HepG2 (cell line): ENCODE data around the gene ACSF3. TPM values are rescaled to one million over a fixed set of nuclear protein-coding genes. Genes with fewer than 3 reads are reported as not detected.

Experiments
- BRCA1 ChIP-seq: sonication (generic); formaldehyde crosslinking; IDR thresholded peaks from 2 replicates; pipeline ENCODE4 v1.4.0; 2020; ENCODE audit warnings: missing genetic modification reagents
- CC2D1A ChIP-seq: sonication (generic); formaldehyde crosslinking; IDR thresholded peaks from 2 replicates; pipeline ENCODE4 v1.8.1; 2023; ENCODE audit warnings: mild to moderate bottlenecking, missing genetic modification reagents
- FOXO4 ChIP-seq: sonication (generic); formaldehyde crosslinking; conservative IDR thresholded peaks from 2 replicates; pipeline ENCODE4 v1.8.1; 2023; ENCODE audit warnings: missing genetic modification reagents
- HNF4G ChIP-seq, 2 experiments: sonication (generic) in 1 of 2; formaldehyde crosslinking in 1 of 2; IDR thresholded peaks; 2 replicates each; pipeline versions ENCODE4 v1.4.0 to v1.6.1; 2011 to 2020; ENCODE audit warnings: borderline replicate concordance in 2 of 2, low read depth in 2 of 2, mild to moderate bottlenecking in 2 of 2, low read length in 1 of 2, missing genetic modification reagents in 1 of 2, moderate library complexity in 1 of 2
- PAXIP1 ChIP-seq: sonication (generic); formaldehyde crosslinking; conservative IDR thresholded peaks from 2 replicates; pipeline ENCODE4 v1.4.0; 2020; ENCODE audit warnings: mild to moderate bottlenecking, missing genetic modification reagents, moderate library complexity
- RELA ChIP-seq: sonication (generic); formaldehyde crosslinking; IDR thresholded peaks from 2 replicates; pipeline ENCODE4 v1.4.0; 2020; ENCODE audit warnings: missing genetic modification reagents
- RERE ChIP-seq: IDR thresholded peaks from 2 replicates; pipeline ENCODE4 v1.6.1; 2016; ENCODE audit warnings: low read depth, missing genetic modification reagents, missing compliant biosample characterization
- ZNF335 ChIP-seq: sonication (generic); formaldehyde crosslinking; IDR thresholded peaks from 2 replicates; pipeline ENCODE4 v1.4.0; 2020; ENCODE audit warnings: missing genetic modification reagents
- ZNF431 ChIP-seq: sonication (generic); formaldehyde crosslinking; IDR thresholded peaks from 2 replicates; pipeline ENCODE4 v1.9.0; 2022; ENCODE audit warnings: missing genetic modification reagents, low read depth, mild to moderate bottlenecking, borderline replicate concordance
- ZNF557 ChIP-seq: sonication (generic); formaldehyde crosslinking; IDR thresholded peaks from 2 replicates; pipeline ENCODE4 v1.4.0; 2020; ENCODE audit warnings: missing genetic modification reagents
- ZNF740 ChIP-seq: sonication (generic); formaldehyde crosslinking; IDR thresholded peaks from 2 replicates; pipeline ENCODE4 v1.4.0; 2020; ENCODE audit warnings: missing genetic modification reagents
- ZNF770 ChIP-seq: sonication (generic); formaldehyde crosslinking; IDR thresholded peaks from 2 replicates; pipeline ENCODE4 v1.5.0; 2020; ENCODE audit warnings: mild to moderate bottlenecking, missing genetic modification reagents
- ZNF850 ChIP-seq: sonication (generic); formaldehyde crosslinking; conservative IDR thresholded peaks from 2 replicates; pipeline ENCODE4 v1.9.0; 2021; ENCODE audit warnings: mild to moderate bottlenecking, missing genetic modification reagents
- ZSCAN30 ChIP-seq: sonication (generic); formaldehyde crosslinking; IDR thresholded peaks from 2 replicates; pipeline ENCODE4 v1.5.0; 2020; ENCODE audit warnings: mild to moderate bottlenecking, missing genetic modification reagents
- polyA plus RNA-seq, 8 experiments: library from polyadenylated mRNA; depleted of rRNA in 3 of 8; stranded (reverse) in 7 of 8; unstranded in 1 of 8; fragments of >200 nt; fragmentation: Illumina TruSeq in 4 of 8; extraction: Trizol in 4 of 8; gene quantifications; 2 replicates each; pipeline versions ENCODE4 v1.2.1 to v1.2.3, GENCODE V29; 2011 to 2016; ENCODE audit warnings: low read depth in 4 of 8, missing spikeins in 1 of 8, mixed read lengths in 1 of 8; ENCODE audit not compliant: insufficient read depth in 1 of 8
- total RNA-seq, 5 experiments: library from RNA; depleted of rRNA; stranded (reverse); fragments of >200 nt; fragmentation: Illumina TruSeq; extraction: Trizol; gene quantifications; 2 replicates each; pipeline ENCODE4 v1.2.3, GENCODE V29; 2016; ENCODE audit warnings: low read depth in 1 of 5

The ACSF3 gene
- total and polyA plus RNA-seq, 2 of the 13 experiments (the other 11 are each of a cell fraction or from before 2014, with no cell fraction given) = 14.9 to 30.6 TPM

- TF ChIP-seq RERE (peak; percentile 86), FOXO4 (no peak), ZNF740 (CRISPR knock-in tag) (peak; percentile 13; the same call in 1 of the 2 replicates), ZNF850 (CRISPR knock-in tag) (no peak), PAXIP1 (CRISPR knock-in tag) (peak; percentile 92), RELA (no peak), BRCA1 (CRISPR knock-in tag) (no peak), HNF4G (IDR thresholded peaks at IDR 0.05; ENCODE audit: borderline replicate concordance, low read depth, low read length) (peak; percentile 20; the same call in 1 of the 2 replicates), HNF4G (CRISPR knock-in tag; IDR thresholded peaks at IDR 0.05; ENCODE audit: borderline replicate concordance, low read depth) (0 out of 2 replicates have a peak, but pooled peaks have one; percentile 9), ZNF335 (CRISPR knock-in tag) (0 out of 2 replicates have a peak, but pooled peaks have one; percentile 40), CC2D1A (no peak), ZNF770 (CRISPR knock-in tag) (no peak), ZNF557 (no peak), ZNF431 (CRISPR knock-in tag) (peak; percentile 71; the same call in 1 of the 2 replicates), ZSCAN30 (CRISPR knock-in tag) (no peak)
These were observed 104.2 kb downstream of the ACSF3 start (continued) for GRCh38 chr16:89197633-89198416.
